ENCODE measurements around the gene CAPN12. TPM values are rescaled to one million over a fixed set of nuclear protein-coding genes. Genes with fewer than 3 reads are reported as not detected.

CAPN12 gene
- total and polyA plus RNA-seq, 2 of the 8 experiments (the other 6 are each of a cell fraction or from before 2014, with no cell fraction given): 8.8 to 20.0 TPM

- Histone ChIP-seq H4K91ac (replicated peaks; ENCODE audit: insufficient read length, low read length) (peak overlapping the region; percentile 9), H3K4me2 (ENCODE audit: insufficient read depth in 1 of 2, low read depth in 2 of 2, low read length in 2 of 2) (peak overlapping the region in 1 of 2 experiments; percentile 48; a peak in 2 of 4 replicates), H2AK5ac (ENCODE audit: low read depth, low read length) (peak overlapping the region; percentile 59), H3K9me3 (ENCODE audit: insufficient read depth in 2 of 2, low read depth in 1 of 2, low read length in 1 of 2) (no peaks in the 10 kb centered on the region), H4K5ac (ENCODE audit: insufficient read length, low read depth, low read length) (peak overlapping the region; percentile 18), H3K18ac (ENCODE audit: extremely low read depth, low read length) (peak overlapping the region; percentile 90), H3K14ac (ENCODE audit: insufficient read length) (no peak overlapping the region), H2BK20ac (ENCODE audit: low read length) (peak overlapping the region; percentile 82; the same call in 1 of the 2 replicates), H2BK15ac (ENCODE audit: low read length) (peak overlapping the region; percentile 65; the same call in 1 of the 2 replicates), H3K9ac (replicated peaks in 1 of 4; ENCODE audit: extremely low read depth in 1 of 4, low read depth in 3 of 4, low read length in 3 of 4) (peak overlapping the region in 2 of 4 experiments; percentile 40 to 53; a peak in 3 of 7 replicates), H2AFZ (ENCODE audit: low read length) (no peak overlapping the region), H2BK120ac (replicated peaks; ENCODE audit: low read depth, low read length) (no peak overlapping the region), H3K27ac (ENCODE audit: low read depth, low read length) (peak overlapping the region; percentile 84), H4K8ac (ENCODE audit: extremely low read depth, insufficient read depth, low read length) (peak overlapping the region; percentile 58; the same call in 1 of the 2 replicates), H3K27me3 (replicated peaks in 1 of 4; ENCODE audit: control insufficient read depth in 3 of 4, extremely low read depth in 1 of 4, insufficient read depth in 3 of 4, low read length in 3 of 4) (no peaks in the 10 kb centered on the region), H2BK5ac (ENCODE audit: low read depth, low read length) (peak overlapping the region; percentile 86), H3K23ac (ENCODE audit: insufficient read length) (no peak overlapping the region), H2BK12ac (ENCODE audit: low read depth, low read length) (peak overlapping the region; percentile 68), H3K79me1 (ENCODE audit: low read depth, low read length) (peaks cover 33% of the 10 kb centered on the region), H3K23me2 (ENCODE audit: low read depth, low read length) (no peaks in the 10 kb centered on the region), H3K4me3 (ENCODE audit: extremely low read depth in 1 of 4, insufficient read depth in 2 of 4, low read depth in 3 of 4, low read length in 4 of 4) (no peak overlapping the region), H3K56ac (replicated peaks; ENCODE audit: insufficient read length, low read depth, low read length) (no peak overlapping the region), H3K4me1 (replicated peaks in 1 of 4; ENCODE audit: control insufficient read depth in 3 of 4, insufficient read depth in 4 of 4, low read length in 3 of 4) (peaks cover 3 to 27% (median 14%) of the 10 kb centered on the region in 4 experiments), H3K4ac (replicated peaks; ENCODE audit: insufficient read length, low read depth, low read length) (peak overlapping the region; percentile 16), H3K79me2 (ENCODE audit: control insufficient read depth in 1 of 2, insufficient read depth in 2 of 2, low read length in 2 of 2) (peaks cover 4 to 93% of the 10 kb centered on the region in 2 experiments; a peak in 2 of 4 replicates), H3K36me3 (ENCODE audit: control insufficient read depth in 2 of 4, insufficient read depth in 4 of 4, low read length in 3 of 4) (peaks cover 0 to 4% (median 0%) of the 10 kb centered on the region in 4 experiments; a peak in 1 of 8 replicates), H4K20me1 (replicated peaks in 1 of 2; ENCODE audit: control insufficient read depth in 1 of 2, insufficient read depth in 2 of 2, low read length in 2 of 2) (peaks cover 4 to 24% of the 10 kb centered on the region in 2 experiments)
- POLR2A ChIA-PET (ENCODE audit: partially characterized antibody): interaction anchor here (0.9 to 23.4 kb wide), 9 partner anchors 11 to 80 kb away, joined by 3 to 495 read pairs (median 7); partner anchors contain the start of gene ACTN4
- no peak for DNase-seq (ENCODE audit: low read depth in 1 of 2, low spot score in 2 of 2)
- CTCF ChIA-PET (ENCODE audit: partially characterized antibody): interaction anchor here (0.6 to 5.6 kb wide), 6 partner anchors 11 to 195 kb away, joined by 3 to 32 read pairs (median 3); no protein-coding TSS in a partner anchor
- WGBS, 2 experiments (ENCODE audit: extremely low coverage in 1 of 2, insufficient coverage in 1 of 2, insufficient read length in 1 of 2, insufficient replicate concordance in 2 of 2, low coverage in 1 of 2, low lambda C conversion rate in 2 of 2, missing lambda C conversion rate in 1 of 2): 80% methylated on average over 25 of the region's 25 CpGs; no CpG with 5 or more reads in 1 of the 2 experiments
- TF ChIP-seq ASH2L (IDR thresholded peaks at IDR 0.05; ENCODE audit: low read length) (peak; percentile 47), TAF1 (IDR thresholded peaks at IDR 0.05; ENCODE audit: low read depth, low read length) (no peak)
- no peak for FAIRE-seq
Observed at GRCh38 chr19:38692458-38693379, 51.6 kb downstream of the CAPN12 start.
